HG03571 (cell line): ENCODE data around the gene PCDHGA10.
A peak's percentile ranks its signal among the peaks of the same experiment; 100 is the strongest.
"Not testable (repeated sequence)": the region's sequence is repeated elsewhere in the genome, so short reads cannot be mapped to it uniquely, and the experiment has no call there.

ENCODE experiments used
- ATAC-seq: cut with Tn5 transposase; IDR thresholded peaks from one replicate; pipeline ENCODE4 v1.9.1; 2021; ENCODE audit not compliant: unreplicated experiment

Gene PCDHGA10

DNA sequence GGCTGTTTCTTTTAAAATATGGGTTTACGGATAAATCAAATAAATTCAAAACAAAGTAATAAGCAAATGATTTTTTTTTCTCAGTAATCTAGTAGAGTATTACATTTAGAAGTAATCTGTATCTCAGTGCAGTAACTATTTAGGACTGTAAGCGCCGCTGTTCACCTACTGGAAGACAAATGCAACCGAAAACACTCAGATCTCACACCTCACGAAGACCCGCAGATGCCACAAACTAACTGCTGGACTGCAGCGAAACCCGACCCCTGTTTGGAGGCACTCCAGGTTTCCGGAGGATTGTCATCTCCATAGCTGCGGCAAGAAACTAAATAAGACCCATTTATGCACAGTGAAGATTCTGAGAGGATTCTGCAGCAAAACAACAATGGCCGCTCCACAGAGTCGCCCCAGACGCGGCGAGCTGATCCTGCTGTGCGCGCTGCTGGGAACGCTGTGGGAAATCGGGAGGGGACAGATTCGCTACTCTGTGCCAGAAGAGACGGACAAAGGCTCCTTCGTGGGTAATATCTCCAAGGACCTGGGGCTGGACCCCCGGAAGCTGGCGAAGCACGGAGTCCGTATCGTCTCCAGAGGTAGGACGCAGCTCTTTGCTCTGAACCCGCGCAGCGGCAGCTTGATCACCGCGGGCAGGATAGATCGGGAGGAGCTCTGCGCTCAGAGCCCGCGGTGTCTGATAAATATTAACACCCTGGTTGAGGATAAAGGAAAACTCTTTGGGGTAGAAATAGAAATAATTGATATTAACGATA, 20.2 kb upstream of the PCDHGA10 start, which contains the start of gene PCDHGA8:
TSS of gene PCDHGA8 (plus strand) at position 205 of the 770 bp plus-strand sequence. CDS start at position 386, 181 bp downstream.
- no peak for ATAC-seq

DNA sequence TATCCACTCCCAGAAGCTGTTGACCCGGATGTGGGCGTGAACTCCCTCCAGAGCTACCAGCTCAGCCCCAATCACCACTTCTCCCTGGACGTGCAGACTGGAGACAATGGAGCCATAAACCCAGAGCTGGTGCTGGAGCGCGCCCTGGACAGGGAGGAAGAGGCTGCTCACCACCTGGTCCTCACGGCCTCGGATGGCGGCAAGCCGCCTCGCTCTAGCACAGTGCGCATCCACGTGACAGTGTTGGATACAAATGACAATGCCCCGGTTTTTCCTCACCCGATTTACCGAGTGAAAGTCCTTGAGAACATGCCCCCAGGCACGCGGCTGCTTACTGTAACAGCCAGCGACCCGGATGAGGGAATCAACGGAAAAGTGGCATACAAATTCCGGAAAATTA, 19.5 kb upstream of the PCDHGA10 start:
- ATAC-seq: no peak

DNA sequence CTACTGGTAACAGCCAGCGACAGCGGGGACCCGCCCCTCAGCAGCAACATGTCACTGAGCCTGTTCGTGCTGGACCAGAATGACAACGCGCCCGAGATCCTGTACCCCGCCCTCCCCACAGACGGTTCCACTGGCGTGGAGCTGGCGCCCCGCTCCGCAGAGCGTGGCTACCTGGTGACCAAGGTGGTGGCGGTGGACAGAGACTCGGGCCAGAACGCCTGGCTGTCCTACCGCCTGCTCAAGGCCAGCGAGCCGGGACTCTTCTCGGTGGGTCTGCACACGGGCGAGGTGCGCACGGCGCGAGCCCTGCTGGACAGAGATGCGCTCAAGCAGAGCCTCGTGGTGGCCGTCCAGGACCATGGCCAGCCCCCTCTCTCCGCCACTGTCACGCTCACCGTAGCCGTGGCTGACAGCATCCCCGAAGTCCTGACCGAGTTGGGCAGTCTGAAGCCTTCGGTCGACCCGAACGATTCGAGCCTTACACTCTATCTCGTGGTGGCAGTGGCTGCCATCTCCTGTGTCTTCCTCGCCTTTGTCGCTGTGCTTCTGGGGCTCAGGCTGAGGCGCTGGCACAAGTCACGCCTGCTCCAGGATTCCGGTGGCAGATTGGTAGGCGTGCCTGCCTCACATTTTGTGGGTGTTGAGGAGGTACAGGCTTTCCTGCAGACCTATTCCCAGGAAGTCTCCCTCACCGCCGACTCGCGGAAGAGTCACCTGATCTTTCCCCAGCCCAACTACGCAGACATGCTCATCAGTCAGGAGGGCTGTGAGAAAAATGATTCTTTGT, 18.2 kb upstream of the PCDHGA10 start:
- not testable (repeated sequence) for ATAC-seq

DNA sequence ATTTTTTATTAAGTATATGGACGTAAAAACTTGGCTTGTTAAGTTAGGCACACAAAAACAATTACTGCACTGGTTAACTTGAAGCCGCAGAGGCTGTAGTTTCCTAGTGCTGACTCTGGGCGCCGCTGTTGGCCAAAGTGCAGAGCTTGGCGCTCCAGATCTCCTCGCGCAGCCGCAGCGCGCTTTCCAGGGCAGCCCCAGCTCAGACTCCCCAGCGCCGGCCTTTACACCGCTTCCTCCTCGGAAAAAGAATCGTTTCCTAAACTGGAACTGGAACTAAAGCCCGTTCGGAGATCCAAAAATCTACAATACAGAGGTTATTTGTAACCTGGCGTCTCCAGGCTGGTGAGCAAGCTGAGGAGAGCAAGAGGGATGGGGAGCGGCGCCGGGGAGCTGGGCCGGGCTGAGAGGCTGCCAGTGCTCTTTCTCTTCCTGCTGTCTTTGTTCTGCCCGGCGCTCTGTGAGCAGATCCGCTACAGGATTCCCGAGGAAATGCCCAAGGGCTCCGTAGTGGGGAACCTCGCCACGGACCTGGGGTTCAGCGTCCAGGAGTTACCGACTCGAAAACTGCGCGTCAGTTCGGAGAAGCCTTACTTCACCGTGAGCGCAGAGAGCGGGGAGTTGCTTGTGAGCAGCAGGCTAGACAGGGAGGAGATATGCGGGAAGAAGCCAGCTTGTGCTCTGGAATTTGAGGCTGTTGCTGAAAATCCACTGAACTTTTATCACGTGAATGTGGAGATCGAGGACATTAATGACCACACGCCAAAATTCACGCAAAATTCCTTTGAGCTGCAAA, 14.8 kb upstream of the PCDHGA10 start, which contains the start of gene PCDHGB5:
TSS of gene PCDHGB5 (plus strand) at position 192 of the 796 bp plus-strand sequence. CDS start at position 373, 181 bp downstream.
- ATAC-seq: peak; percentile 88

DNA sequence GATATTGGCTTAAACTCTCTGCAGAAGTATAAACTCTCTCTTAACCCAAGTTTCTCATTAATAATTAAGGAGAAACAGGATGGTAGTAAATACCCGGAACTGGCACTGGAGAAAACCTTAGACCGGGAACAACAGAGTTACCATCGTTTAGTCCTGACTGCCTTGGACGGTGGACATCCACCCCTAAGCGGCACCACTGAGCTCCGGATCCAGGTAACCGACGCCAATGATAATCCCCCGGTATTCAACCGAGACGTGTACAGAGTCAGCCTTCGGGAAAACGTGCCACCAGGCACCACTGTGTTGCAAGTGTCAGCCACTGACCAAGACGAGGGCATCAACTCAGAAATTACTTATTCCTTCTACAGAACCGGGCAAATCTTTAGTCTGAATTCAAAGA, 14.2 kb upstream of the PCDHGA10 start:
- no peak for ATAC-seq

DNA sequence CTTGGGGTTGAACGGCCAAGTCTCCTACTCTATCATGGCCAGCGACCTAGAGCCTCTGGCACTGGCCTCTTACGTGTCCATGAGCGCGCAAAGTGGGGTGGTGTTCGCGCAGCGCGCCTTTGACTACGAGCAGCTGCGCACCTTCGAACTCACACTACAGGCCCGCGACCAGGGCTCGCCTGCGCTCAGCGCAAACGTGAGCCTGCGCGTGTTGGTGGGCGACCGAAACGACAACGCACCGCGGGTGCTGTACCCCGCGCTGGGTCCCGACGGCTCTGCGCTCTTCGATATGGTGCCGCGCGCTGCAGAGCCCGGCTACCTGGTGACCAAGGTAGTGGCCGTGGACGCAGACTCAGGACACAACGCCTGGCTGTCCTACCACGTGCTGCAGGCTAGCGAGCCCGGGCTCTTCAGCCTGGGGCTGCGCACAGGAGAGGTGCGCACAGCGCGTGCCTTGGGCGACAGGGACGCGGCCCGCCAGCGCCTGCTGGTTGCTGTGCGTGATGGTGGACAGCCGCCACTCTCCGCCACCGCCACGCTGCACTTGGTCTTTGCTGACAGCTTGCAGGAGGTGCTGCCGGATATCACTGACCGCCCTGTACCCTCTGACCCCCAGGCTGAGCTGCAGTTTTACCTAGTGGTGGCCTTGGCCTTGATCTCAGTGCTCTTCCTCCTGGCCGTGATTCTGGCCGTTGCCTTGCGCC, 13.1 kb upstream of the PCDHGA10 start:
- ATAC-seq: no peak

DNA sequence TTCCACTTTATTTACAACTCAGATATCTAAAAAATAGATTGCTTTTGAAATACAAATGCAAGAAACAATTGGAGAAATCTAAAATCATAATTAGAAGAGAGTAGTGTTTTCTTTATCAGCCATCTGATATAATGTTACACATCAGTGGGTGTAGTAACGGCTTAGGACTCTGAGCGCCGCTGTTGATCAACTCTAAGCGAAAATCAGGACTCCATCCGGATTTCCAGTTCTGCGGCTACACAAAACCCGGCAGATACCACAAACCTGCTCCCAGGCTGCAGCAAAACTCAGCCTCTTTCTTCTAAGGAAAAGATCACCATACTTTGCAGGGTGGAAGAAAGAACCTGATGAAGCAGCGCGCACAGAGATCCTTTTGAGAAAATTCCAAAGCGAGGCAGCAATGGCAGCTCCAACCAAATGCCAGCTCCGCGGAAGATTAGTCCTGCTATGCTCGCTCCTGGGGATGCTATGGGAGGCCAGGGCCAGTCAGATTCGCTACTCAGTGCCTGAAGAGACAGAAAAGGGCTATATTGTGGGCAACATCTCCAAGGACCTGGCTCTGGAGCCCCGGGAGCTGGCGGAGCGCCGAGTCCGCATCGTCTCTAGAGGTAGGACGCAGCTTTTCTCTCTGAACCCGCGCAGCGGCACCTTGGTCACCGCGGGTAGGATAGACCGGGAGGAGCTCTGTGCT, 10.1 kb upstream of the PCDHGA10 start, which contains the start of gene PCDHGA9:
TSS of gene PCDHGA9 (plus strand) at position 226 of the 691 bp plus-strand sequence. CDS start at position 401, 175 bp downstream.
- ATAC-seq: no peak

DNA sequence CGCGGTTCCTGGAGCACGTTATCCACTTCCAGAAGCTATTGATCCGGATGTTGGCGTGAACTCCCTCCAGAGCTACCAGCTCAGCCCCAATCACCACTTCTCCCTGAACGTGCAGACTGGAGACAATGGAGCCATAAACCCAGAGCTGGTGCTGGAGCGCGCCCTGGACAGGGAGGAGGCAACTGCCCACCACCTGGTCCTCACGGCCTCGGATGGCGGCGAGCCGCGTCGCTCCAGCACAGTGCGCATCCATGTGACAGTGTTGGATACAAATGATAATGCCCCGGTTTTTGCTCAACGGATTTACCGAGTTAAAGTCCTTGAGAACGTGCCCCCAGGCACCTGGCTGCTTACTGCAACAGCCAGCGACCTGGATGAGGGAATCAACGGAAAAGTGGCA, 9.4 kb upstream of the PCDHGA10 start:
- no peak for ATAC-seq

DNA sequence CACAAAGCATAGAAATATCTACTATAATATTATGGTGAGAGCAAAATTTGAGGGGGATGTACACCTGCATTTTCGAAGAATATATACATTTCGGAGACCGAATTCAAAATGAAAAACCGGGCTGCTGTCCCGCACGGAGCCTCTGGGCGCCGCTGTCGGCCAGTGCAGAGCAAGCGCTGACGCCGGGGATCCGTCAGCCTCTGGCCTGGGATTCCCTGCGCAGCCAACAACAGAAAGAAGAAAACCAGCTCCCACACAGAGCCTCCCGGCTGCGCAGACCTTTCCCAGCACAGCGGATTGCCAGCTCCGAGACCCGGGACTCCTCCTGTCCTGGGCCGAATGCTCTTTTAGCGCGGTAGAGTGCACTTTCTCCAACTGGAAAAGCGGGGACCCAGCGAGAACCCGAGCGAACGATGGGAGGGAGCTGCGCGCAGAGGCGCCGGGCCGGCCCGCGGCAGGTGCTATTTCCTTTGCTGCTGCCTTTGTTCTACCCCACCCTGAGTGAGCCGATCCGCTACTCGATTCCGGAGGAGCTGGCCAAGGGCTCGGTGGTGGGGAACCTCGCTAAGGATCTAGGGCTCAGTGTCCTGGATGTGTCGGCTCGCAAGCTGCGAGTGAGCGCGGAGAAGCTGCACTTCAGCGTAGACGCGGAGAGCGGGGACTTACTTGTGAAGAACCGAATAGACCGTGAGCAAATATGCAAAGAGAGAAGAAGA, 4.8 kb upstream of the PCDHGA10 start, which contains the start of gene PCDHGB6:
TSS of gene PCDHGB6 (plus strand) at position 232 of the 716 bp plus-strand sequence. CDS start at position 414, 182 bp downstream.
- ATAC-seq: not testable (repeated sequence)

DNA sequence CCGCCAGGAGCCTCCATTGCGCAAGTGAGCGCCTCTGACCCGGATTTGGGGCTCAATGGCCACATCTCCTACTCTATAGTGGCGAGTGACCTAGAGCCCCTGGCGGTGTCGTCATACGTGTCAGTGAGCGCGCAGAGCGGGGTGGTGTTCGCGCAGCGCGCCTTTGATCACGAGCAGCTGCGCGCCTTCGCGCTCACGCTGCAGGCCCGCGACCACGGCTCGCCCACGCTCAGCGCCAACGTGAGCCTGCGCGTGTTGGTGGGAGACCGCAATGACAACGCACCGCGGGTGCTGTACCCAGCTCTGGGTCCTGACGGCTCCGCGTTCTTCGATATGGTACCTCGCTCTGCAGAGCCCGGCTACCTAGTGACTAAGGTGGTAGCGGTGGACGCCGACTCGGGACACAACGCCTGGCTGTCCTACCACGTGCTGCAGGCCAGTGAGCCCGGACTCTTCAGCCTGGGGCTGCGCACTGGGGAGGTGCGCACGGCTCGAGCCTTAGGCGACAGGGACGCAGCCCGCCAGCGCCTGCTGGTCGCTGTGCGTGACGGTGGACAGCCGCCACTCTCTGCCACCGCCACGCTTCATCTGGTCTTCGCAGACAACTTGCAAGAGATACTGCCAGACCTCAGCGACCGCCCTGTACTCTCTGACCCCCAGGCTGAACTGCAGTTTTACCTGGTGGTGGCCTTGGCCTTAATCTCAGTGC, 3.0 kb upstream of the PCDHGA10 start:
- no peak for ATAC-seq

DNA sequence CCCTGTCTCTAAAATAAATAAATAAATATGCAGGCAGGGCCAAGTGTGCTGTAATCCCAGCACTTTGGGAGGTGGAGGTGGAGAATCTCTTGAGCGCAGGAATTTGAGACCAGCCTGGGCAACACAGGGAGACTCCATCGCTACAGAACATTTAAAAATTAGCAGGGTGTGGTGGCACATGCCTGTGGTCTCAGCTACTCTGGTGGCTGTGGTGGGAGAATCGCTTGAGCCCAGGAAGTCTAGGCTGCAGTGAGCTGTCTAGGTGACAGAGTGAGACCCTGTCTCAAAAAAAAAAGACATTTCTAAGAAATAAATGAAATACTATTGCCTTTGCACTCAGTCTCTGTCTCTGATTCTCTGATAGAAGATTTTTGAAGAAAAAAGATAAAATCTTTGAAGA, 1.2 kb upstream of the PCDHGA10 start:
- ATAC-seq: no peak

DNA sequence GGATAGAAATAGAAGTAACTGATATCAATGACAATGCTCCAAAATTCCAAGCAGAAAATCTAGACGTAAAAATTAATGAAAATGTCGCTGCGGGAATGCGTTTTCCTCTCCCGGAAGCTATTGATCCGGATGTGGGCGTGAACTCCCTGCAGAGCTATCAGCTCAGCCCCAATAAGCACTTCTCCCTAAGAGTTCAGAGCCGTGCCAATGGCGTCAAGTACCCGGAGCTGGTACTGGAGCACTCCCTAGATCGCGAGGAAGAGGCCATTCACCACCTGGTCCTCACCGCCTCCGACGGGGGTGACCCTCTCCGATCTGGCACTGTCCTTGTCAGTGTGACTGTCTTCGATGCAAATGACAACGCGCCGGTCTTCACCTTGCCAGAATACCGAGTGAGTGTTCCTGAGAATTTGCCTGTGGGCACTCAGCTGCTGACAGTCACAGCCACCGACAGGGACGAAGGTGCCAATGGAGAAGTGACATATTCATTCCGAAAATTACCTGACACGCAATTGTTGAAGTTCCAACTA, 818 bp downstream of the PCDHGA10 start:
- ATAC-seq: no peak

DNA sequence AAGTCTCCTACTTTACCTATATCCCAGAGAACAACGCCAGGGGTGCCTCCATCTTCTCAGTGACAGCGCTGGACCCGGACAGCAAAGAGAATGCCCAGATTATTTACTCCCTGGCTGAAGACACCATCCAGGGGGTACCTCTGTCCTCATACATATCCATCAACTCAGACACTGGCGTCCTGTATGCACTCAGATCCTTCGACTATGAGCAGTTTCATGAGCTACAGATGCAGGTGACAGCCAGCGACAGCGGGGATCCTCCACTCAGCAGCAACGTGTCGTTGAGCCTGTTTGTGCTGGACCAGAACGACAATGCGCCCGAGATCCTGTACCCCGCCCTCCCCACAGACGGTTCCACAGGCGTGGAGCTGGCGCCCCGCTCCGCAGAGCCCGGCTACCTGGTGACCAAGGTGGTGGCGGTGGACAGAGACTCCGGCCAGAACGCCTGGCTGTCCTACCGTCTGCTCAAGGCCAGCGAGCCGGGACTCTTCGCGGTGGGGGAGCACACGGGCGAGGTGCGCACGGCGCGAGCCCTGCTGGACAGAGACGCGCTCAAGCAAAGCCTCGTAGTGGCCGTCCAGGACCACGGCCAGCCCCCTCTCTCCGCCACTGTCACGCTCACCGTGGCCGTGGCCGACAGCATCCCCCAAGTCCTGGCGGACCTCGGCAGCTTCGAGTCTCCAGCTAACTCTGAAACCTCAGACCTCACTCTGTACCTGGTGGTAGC, 1.9 kb downstream of the PCDHGA10 start:
- ATAC-seq: not testable (repeated sequence)

DNA sequence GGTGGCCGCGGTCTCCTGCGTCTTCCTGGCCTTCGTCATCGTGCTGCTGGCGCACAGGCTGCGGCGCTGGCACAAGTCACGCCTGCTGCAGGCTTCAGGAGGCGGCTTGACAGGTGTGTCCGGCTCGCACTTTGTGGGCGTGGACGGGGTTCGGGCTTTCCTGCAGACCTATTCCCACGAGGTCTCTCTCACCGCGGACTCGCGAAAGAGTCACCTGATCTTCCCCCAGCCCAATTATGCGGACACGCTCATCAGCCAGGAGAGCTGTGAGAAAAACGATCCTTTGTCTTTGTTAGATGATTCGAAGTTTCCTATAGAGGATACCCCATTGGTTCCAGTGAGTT, 2.5 kb downstream of the PCDHGA10 start:
- not testable (repeated sequence) for ATAC-seq

DNA sequence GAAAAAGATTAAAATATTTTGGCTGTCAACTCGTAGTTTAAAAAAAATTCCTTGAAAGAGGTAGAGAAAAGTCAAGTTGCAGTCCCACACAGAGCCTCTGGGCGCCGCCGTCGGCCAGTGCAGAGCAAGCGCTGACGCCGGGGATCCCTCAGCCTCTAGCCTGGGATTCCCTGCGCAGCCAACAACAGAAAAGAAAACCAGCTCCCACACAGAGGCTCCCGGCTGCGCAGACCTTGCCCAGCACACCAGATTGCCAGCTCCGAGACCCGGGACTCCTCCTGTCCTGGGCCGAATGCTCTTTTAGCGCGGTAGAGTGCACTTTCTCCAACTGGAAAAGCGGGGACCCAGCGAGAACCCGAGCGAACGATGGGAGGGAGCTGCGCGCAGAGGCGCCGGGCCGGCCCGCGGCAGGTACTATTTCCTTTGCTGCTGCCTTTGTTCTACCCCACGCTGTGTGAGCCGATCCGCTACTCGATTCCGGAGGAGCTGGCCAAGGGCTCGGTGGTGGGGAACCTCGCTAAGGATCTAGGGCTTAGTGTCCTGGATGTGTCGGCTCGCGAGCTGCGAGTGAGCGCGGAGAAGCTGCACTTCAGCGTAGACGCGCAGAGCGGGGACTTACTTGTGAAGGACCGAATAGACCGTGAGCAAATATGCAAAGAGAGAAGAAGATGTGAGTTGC, 4.8 kb downstream of the PCDHGA10 start, which contains the start of gene PCDHGB7:
TSS of gene PCDHGB7 (plus strand) at position 184 of the 679 bp plus-strand sequence. CDS start at position 367, 183 bp downstream.
- ATAC-seq: peak; percentile 68

DNA sequence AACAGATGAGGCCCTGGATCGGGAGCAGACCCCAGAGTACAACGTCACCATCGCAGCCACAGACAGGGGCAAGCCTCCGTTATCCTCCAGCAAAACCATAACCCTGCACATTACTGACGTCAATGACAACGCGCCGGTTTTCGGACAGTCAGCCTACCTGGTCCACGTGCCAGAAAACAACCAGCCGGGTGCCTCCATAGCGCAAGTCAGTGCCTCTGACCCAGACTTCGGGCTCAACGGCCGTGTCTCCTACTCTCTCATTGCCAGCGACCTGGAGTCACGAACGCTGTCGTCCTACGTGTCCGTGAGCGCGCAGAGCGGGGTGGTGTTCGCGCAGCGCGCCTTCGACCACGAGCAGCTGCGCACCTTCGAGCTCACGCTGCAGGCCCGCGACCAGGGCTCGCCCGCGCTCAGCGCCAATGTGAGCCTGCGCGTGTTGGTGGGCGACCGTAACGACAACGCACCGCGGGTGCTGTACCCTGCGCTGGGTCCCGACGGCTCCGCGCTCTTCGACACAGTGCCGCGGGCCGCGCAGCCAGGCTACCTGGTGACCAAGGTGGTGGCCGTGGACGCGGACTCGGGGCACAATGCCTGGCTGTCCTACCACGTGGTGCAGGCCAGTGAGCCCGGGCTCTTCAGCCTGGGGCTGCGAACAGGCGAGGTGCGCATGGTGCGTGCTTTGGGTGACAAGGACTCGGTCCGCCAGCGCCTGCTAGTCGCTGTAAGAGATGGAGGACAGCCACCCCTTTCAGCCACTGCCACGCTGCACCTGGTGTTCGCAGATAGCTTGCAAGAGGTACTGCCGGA, 6.5 kb downstream of the PCDHGA10 start:
- ATAC-seq: no peak
